Measurements from ENCODE around the gene ACOT9.

DNA sequence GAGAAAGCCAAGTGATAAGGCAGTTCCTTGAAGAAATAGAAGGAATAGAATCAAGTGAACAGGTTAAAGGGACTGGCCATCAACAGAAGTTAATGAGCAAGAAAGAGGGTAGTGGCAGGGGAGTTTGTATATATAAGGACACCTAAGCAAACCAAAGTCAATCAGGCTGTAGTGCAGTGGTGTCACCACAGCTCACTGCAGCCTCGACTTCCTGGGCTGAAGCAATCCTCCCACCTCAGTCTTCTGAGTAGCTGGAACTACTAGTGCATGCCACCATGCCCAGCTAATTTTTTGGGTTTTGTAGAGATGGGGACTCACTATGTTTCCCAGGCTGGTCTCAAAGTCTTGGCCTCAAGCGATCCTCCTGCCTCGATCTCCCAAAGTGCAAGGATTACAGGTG is 15.9 kb downstream of the ACOT9 start:
- TF ChIP-seq, protein P1, sequence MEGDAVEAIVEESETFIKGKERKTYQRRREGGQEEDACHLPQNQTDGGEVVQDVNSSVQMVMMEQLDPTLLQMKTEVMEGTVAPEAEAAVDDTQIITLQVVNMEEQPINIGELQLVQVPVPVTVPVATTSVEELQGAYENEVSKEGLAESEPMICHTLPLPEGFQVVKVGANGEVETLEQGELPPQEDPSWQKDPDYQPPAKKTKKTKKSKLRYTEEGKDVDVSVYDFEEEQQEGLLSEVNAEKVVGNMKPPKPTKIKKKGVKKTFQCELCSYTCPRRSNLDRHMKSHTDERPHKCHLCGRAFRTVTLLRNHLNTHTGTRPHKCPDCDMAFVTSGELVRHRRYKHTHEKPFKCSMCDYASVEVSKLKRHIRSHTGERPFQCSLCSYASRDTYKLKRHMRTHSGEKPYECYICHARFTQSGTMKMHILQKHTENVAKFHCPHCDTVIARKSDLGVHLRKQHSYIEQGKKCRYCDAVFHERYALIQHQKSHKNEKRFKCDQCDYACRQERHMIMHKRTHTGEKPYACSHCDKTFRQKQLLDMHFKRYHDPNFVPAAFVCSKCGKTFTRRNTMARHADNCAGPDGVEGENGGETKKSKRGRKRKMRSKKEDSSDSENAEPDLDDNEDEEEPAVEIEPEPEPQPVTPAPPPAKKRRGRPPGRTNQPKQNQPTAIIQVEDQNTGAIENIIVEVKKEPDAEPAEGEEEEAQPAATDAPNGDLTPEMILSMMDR (IDR thresholded peaks at IDR 0.05), result no peak
- TF ChIP-seq POLR2A (IDR thresholded peaks at IDR 0.05), result no peak

All from ovary (tissue), 3 donors.